ENCODE results near the gene LSM2.

DNA sequence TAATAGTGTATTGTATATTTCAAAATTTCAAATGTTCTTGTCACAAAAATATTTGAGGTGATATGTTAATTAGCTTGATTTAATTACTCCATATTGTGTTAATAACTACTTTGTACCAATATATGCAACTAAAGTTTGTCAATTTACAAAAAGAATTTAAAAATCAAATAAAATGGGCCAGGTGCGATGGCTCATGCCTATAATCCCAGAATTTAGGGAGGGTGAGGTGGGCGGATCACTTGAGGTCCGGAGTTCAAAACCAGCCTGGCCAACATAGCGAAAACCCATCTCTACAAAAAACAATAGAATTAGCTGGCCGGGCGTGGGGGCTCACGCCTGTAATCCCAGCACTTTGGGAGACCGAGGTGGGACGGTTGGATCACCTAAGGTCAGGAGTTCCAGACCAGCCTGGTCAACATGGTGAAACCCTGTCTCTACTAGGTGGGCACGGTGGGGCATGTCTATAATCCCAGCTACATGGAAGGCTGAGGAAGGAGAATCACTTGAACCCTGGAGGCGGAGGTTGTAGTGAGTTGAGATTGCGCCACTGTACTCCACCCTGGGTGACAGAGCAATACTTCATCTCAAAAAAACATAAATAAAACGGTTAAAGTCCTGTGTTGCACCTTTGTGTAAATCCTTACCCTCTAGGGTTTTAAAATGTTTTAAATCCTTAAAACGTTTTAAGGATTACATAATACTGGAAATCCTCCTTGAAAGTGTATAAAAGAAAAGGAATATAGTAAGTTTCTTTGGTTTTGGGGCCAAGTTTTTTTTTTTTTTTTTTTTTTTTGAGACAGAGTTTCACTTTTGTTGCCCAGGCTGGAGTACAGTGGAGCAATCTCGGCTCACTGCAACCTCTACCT, 24.8 kb upstream of the LSM2 start:
- TF ChIP-seq, protein P1, sequence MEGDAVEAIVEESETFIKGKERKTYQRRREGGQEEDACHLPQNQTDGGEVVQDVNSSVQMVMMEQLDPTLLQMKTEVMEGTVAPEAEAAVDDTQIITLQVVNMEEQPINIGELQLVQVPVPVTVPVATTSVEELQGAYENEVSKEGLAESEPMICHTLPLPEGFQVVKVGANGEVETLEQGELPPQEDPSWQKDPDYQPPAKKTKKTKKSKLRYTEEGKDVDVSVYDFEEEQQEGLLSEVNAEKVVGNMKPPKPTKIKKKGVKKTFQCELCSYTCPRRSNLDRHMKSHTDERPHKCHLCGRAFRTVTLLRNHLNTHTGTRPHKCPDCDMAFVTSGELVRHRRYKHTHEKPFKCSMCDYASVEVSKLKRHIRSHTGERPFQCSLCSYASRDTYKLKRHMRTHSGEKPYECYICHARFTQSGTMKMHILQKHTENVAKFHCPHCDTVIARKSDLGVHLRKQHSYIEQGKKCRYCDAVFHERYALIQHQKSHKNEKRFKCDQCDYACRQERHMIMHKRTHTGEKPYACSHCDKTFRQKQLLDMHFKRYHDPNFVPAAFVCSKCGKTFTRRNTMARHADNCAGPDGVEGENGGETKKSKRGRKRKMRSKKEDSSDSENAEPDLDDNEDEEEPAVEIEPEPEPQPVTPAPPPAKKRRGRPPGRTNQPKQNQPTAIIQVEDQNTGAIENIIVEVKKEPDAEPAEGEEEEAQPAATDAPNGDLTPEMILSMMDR (IDR thresholded peaks at IDR 0.05) = no peak
- peak in 1 of 2 donors; percentile 15 for TF ChIP-seq POLR2AphosphoS5 (IDR thresholded peaks at IDR 0.05; ENCODE audit: insufficient read depth in 1 of 2, low read depth in 1 of 2)
- TF ChIP-seq POLR2A (IDR thresholded peaks at IDR 0.05) = no peak

Measured in vagina (tissue), 2 donors.